ENCODE data around the gene ARHGEF3. TPM values are rescaled to one million over a fixed set of nuclear protein-coding genes. Genes with fewer than 3 reads are reported as not detected.

ARHGEF3 gene
- total RNA-seq, 1 donor from 2014 or later: 4.2 TPM

- Mint-ChIP-seq H3K4me1 (no peaks in the 10 kb centered on the region), H3K36me3 (ENCODE audit: low read depth) (no peaks in the 10 kb centered on the region), H3K27ac (ENCODE audit: unreplicated experiment) (no peak overlapping the region), H3K27me3 (ENCODE audit: low read depth) (peaks cover 3% of the 10 kb centered on the region), H3K4me3 (no peak overlapping the region), H3K9me3 (no peaks in the 10 kb centered on the region)
- no peak for DNase-seq (ENCODE audit: low read depth, low spot score)
- TF ChIP-seq CTCF (conservative IDR thresholded peaks at IDR 0.05): no peak
These were observed 11.3 kb upstream of the ARHGEF3 start for GRCh38 chr3:56812754-56813652.

- peaks cover 2% of the 10 kb centered on the region for H3K27me3 Mint-ChIP-seq (ENCODE audit: low read depth)
- no peak for TF ChIP-seq CTCF (conservative IDR thresholded peaks at IDR 0.05)
- H3K9me3 Mint-ChIP-seq: no peaks in the 10 kb centered on the region
- DNase-seq (ENCODE audit: low read depth, low spot score): no peak
- no peaks in the 10 kb centered on the region for H3K4me1 Mint-ChIP-seq
- no peak overlapping the region for H3K4me3 Mint-ChIP-seq
- no peak overlapping the region for H3K27ac Mint-ChIP-seq (ENCODE audit: unreplicated experiment)
- H3K36me3 Mint-ChIP-seq (ENCODE audit: low read depth): no peaks in the 10 kb centered on the region
These were observed 9.9 kb upstream of the ARHGEF3 start for GRCh38 chr3:56811546-56812202.

DNA sequence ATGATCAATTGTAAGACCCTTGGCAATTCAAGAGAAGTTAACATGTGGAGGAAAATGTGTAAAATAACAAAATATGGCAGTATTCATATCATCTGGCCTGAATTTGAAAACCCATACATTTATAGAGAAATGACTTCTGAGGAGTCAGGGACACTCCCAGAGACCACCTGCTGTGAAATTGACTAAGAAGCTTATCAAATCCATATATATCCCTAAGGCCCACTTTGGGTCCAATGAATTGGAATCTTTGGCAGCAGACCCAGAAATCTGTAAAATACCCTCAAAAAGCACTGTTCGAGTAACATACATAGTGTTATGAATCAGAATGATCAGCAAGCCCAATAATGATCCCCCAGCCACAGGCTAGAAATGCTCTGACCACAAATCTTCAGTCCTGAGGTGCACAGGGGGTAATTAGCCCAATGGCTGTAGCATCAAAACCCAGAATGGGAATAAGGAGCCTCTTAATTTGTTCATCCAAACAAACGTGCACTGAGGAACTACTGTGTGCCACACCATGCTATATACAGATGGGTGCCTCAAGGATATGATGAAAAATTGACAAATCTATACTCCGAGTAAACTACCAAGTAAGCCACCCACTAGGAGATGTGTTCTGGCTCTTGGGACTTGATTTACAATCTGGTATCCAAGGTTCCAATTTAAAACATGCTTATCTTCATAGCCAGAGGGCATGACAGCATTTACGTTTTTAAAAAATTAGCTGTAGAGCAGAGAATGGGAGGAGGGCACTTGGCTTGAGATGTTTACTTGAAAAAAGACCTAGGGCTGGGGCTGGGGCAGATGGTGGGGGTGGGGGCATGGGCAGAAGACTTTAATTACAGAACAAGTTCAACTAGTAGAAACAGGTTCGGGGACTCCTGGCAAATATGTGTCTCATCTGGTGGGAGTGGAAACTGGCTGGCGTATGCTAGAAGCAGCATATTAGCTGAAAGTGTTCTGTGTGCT is 9.1 kb upstream of the ARHGEF3 start:
- H3K4me3 Mint-ChIP-seq: no peak overlapping the region

DNA sequence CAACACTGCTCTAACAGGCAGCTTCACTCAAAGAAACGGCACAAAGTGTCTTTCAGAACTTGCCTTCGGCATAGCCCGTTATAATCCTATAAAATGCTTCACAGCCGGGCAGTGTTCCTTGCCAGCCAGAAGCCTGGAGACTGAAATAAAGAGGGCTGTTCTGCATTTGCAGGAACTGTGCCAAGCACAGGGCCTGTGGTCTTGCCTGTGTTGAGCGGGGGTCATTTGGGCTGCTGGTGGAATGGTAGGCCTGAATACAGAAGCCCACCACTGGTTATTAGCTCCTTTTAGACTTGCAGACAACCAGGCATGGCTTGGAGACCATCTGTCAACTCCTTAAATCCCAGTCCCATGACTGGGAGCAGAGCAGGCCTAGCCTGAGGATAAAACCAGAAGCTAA is 4.7 kb upstream of the ARHGEF3 start:
- no peaks in the 10 kb centered on the region for H3K9me3 Mint-ChIP-seq
- H3K4me1 Mint-ChIP-seq: peaks cover 8% of the 10 kb centered on the region

More for the DNA sequence above, 9.1 kb upstream of the ARHGEF3 start:
- peaks cover 2% of the 10 kb centered on the region for H3K27me3 Mint-ChIP-seq (ENCODE audit: low read depth)
- no peaks in the 10 kb centered on the region for H3K4me1 Mint-ChIP-seq
- no peak for TF ChIP-seq CTCF (conservative IDR thresholded peaks at IDR 0.05)
- H3K9me3 Mint-ChIP-seq: no peaks in the 10 kb centered on the region
- no peak overlapping the region for H3K27ac Mint-ChIP-seq (ENCODE audit: unreplicated experiment)
- no peaks in the 10 kb centered on the region for H3K36me3 Mint-ChIP-seq (ENCODE audit: low read depth)
- no peak for DNase-seq (ENCODE audit: low read depth, low spot score)

More for the DNA sequence above, 4.7 kb upstream of the ARHGEF3 start:
- DNase-seq (ENCODE audit: low read depth, low spot score): no peak
- H3K27me3 Mint-ChIP-seq (ENCODE audit: low read depth): peaks cover 16% of the 10 kb centered on the region
- no peak overlapping the region for H3K4me3 Mint-ChIP-seq
- no peak overlapping the region for H3K27ac Mint-ChIP-seq (ENCODE audit: unreplicated experiment)
- TF ChIP-seq CTCF (conservative IDR thresholded peaks at IDR 0.05): no peak
- H3K36me3 Mint-ChIP-seq (ENCODE audit: low read depth): no peaks in the 10 kb centered on the region

Measured in neural crest cell (in vitro differentiated cells).